Retina (tissue), 1 donor: ENCODE measurements around the gene PRRC1.
"Not testable (repeated sequence)": the region's sequence is repeated elsewhere in the genome, so short reads cannot be mapped to it uniquely, and the experiment has no call there.

ENCODE experiments used
- DNase-seq: peaks from one replicate; pipeline ENCODE4 v3.0.0-alpha.2; 2016

Gene PRRC1

DNA sequence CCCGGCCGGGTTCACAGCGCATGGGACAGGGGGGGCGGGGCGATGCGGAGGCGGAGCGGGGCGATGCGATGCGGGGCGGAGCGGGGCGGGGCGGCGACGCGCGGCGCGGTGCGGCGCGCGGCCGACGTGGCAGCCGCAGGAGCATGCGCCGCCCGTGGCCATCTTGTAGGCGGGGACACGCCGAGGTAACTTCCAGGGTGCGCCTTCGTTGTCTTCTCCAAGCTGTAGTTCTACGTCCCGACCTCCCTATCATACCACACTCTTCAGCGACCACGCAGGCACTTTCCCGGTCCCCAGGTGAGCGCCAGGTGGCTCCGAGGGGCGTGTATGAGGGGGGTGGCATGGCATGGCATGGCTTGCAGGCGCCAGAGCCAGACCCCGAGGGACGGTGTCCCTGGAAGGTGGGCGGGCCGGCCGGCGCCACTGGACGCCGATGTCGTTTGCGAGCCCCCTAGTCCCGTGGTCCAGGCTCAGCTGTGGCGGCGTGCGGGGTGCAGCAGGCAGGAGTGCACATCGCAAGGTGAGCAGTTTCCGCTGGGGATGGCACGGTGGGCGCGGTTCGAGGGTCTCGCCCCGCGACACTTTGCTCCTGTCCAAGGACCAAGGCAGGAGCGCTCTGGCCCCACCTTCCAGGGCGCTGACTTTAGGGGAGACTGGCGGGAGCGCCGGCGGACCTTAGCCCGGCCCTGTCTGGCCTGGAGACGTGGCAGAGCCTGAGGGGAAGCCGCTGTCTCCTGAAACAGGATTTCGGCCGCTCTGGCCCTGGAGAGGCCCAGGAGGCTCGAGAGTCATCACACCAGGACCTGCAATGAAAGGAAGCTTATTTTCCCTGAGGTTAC, at the start of gene PRRC1:
Gene PRRC1, plus strand, starts transcription at position 161 of the 839 bp plus-strand sequence. CDS start 5,840 bp downstream, outside the sequence.
- DNase-seq: peak; percentile 92

- DNase-seq: no peak
These were observed 46.2 kb upstream of the PRRC1 start for GRCh38 chr5:127471211-127471610.

DNA sequence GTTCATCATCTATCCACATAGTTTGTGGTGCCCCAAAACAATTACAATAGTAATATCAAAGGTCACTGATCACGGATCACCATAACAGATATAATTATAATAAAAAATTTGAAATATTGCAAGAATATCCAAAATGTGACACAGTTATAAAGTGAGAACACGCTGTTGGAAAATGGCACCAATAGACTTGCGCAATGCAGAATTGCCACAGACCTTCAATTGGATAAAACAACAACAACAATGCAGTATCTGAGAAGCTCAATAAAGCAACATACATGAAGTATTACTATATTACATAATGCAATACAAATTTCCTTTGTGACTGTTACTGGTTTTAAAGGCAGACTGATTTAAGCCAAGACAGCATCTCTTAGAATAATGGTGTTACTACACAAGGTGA, 44.7 kb upstream of the PRRC1 start:
- no peak for DNase-seq

DNA sequence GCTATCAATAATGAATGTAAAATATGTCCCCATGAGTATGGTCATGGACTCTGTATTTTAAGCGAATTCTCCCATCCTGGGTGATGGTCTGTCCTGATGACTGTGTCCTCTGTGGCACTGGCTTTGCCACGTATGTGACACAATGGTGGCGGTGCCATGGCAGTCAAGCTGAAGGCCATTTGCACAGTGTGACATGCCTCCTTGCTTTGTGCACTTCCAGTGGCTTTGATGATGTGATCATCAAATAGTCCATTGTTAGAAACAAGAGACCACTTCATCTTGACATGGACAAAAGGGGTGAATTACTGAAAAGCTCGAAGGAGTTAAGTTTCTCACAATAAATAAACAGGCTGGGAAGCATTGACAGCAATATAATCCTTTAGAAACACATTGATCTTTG, 31.0 kb upstream of the PRRC1 start:
- no peak for DNase-seq

GRCh38 chr5:127492854-127493738, 24.3 kb upstream of the PRRC1 start:
- DNase-seq: peak; percentile 73

GRCh38 chr5:127498548-127498947, 18.9 kb upstream of the PRRC1 start:
- DNase-seq: no peak

GRCh38 chr5:127505905-127506304, 11.5 kb upstream of the PRRC1 start:
- DNase-seq: no peak

GRCh38 chr5:127506616-127507015, 10.8 kb upstream of the PRRC1 start:
- DNase-seq: no peak

DNA sequence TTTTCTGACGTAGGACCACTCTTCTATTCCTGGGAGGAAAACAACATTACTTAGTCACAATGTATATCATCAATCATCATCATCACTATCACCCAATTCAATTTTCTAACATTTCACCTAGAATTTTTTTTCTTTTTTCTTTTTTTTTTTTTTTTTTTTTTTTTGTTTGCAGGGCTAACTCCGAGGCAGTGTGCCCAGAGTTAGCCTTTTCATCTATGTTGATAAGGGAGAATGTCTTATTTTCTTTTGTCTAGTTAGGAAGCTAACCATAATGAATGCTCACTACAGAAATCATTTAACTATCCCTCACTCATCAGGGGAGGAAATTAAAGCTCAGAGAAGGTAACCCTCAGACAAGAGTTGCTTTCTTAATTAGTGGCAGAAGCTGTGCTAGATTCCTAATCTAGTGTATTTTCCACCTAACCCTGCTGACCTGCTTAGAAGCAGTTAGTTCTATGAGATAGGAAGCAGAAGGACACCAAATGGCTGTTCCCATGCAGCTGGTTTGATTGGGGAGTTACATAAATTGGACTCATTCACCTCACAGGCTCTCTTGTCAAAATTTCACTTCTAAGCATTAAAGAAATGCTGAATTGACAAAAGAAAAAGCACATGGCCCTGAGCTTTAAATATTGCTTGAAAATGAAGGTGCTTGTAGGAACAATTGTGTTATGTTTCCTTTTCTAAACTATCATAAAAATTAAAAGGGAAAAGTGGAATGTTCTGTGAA, 8.6 kb upstream of the PRRC1 start:
- DNase-seq: no peak

- no peak for DNase-seq
These were observed 4.0 kb upstream of the PRRC1 start for GRCh38 chr5:127513408-127513970.

DNA sequence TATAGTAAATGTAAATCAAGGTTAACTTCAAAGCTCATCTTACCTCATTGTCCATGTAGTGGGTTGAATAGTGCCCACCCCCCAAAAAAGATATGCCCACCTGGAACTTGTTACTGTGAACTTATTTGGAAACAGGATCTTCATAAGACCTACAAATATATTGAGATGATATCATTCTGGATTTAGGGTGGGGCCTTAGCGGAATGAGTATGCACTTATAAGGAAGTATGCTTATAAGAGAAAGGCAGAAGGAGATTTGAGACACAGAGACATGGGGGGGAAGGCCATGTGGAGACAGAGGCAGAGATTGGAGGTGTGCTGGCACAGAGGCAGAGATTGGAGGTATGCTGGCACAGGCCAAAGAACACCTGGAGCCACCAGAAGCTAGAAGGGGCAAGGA, 2.6 kb upstream of the PRRC1 start:
- DNase-seq: no peak

GRCh38 chr5:127515693-127516440, 1.6 kb upstream of the PRRC1 start:
- DNase-seq: no peak

DNA sequence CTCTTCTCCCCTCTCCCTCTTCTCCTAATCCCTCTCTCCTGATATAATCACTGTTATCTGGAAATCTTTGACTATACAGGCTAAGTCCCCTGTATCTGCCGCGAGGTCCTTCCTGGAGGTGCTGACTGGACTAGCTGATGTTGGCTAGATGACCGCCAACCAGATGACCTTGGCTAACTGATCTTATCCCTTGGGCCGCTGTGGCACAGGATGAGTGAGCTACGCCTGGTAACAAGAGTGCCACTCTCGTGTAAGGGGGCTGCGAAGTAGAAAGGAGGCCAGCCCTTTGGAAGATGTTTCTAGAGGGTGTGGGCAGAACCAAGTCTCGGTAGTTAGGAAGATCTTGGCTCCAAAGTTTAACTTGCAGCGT, 345 bp upstream of the PRRC1 start:
- DNase-seq: peak; percentile 71

- DNase-seq: no peak
These were observed 830 bp downstream of the PRRC1 start for GRCh38 chr5:127518319-127518621.

GRCh38 chr5:127519527-127519926, 2.1 kb downstream of the PRRC1 start:
- DNase-seq: no peak

DNA sequence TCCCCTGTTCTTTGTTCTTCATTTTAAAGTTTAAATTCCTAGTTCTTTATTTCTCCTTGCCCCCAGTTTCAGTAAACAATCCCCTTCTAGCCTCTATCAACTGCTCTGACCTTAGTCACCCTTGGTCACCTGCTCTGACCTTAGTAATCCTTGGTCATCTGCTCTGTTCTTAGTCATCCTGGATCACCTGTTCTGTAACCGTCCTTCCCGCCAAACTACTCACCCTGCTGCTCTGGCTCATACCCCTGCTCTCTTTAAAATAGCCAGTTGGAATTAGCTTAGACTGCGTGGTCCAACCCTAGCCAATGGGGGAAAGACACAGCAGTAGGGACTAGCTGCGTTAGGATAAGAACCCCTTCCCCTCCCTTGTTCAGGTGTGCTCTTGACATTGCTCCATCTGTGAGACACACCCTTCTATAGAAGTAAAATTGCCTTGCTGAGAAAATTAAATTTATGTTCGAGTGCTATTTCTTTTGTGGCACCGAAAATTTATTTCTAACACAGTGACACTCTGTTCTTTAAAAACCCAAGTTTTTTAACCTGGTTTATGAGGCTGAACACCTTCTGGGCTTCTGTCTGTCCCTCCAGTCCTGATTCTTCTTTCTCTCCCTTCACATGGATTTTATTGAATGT, 3.8 kb downstream of the PRRC1 start:
- no peak for DNase-seq

DNA sequence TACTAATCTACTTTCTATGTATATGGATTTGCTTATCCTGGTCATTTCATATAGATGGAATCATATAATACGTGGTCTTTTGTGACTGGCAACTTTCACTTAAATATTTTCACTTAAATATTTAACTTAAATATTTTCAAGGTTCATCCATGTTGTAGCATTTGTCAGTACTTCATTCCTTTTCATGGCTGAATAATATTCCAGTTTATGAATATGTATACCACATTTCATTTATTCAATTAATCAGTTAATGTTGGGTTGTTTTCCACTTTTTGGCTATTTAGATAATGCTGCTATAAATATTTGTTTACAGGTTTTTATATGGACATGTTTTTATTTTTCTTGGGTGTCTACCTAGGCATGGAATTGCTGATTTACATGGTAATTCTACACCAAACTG, 7.7 kb downstream of the PRRC1 start:
- DNase-seq: no peak

GRCh38 chr5:127529904-127530682, 12.7 kb downstream of the PRRC1 start:
- DNase-seq: no peak

DNA sequence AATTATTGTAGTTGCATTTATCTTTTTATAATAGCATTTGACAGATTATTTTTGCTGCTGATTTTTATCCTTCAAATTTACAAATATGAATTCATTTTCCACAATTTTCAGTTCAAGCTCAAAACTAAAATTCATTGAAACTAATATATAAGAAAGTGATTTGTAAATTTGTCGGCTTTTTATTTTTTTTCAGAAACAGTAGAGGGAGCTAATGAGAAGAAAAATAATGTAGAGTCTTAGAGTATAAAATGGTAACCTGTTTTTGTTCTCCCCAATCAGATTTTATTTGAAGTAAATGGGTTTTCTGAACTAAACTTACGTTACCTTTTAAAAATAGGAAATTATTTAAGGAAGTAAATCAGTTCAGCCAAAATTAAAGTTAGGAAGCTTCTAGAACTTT, 19.2 kb downstream of the PRRC1 start:
- DNase-seq: no peak

DNA sequence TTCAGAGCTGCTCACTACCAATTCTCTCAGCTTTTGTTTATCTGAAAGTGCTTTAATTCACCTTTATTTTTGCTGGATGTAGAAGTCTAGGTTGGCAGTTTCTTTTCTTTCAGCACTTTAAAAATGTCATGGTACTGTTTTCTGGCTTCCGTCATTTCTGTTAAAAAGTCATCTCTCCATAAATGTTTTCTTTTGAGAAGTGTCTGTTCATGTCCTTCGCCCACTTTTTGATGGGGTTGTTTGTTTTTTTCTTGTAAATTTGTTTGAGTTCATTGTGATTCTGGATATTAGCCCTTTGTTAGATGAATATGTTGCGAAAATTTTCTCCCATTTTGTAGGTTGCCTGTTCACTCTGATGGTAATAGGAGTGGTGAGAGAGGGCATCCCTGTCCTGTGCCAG, 23.1 kb downstream of the PRRC1 start:
- not testable (repeated sequence) for DNase-seq

DNA sequence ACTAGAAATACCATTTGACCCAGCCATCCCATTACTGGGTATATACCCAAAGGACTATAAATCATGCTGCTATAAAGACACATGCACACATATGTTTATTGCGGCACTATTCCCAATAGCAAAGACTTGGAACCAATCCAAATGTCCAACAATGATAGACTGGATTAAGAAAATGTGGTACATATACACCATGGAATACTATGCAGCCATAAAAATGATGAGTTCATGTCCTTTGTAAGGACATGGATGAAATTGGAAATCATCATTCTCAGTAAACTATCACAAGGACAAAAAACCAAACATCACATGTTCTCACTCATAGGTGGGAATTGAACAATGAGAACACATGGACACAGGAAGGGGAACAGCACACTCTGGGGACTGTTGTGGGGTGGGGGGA, 27.8 kb downstream of the PRRC1 start:
- not testable (repeated sequence) for DNase-seq
